Stomach (tissue), 4 donors: ENCODE data around the gene RALGDS.

Experiments used
- POLR2A ChIP-seq, 4 donors: fragments of 450-650 bp; IDR thresholded peaks; one replicate each; pipeline ENCODE4 v1.6.1; 2016; ENCODE audit warnings: antibody characterized with exemption in 4 of 4, control low read depth in 2 of 4, mild to moderate bottlenecking in 1 of 4, moderate library complexity in 1 of 4
- POLR2AphosphoS5 ChIP-seq, 3 donors: sonication (generic); formaldehyde crosslinking; IDR thresholded peaks; one replicate each; pipeline ENCODE4 v1.6.1; 2016; ENCODE audit warnings: antibody characterized with exemption in 3 of 3
- TF ChIP-seq, protein P1 (sequence below), 7 experiments: fragments of 450-650 bp in 4 of 7; fragments of 200-600 bp in 3 of 7; sonication (generic) in 3 of 7; IDR thresholded peaks; one replicate each; pipeline ENCODE4 v1.5.1; 2016 to 2019; ENCODE audit warnings: antibody characterized with exemption in 7 of 7, control low read depth in 2 of 7, mild to moderate bottlenecking in 1 of 7

DNA sequence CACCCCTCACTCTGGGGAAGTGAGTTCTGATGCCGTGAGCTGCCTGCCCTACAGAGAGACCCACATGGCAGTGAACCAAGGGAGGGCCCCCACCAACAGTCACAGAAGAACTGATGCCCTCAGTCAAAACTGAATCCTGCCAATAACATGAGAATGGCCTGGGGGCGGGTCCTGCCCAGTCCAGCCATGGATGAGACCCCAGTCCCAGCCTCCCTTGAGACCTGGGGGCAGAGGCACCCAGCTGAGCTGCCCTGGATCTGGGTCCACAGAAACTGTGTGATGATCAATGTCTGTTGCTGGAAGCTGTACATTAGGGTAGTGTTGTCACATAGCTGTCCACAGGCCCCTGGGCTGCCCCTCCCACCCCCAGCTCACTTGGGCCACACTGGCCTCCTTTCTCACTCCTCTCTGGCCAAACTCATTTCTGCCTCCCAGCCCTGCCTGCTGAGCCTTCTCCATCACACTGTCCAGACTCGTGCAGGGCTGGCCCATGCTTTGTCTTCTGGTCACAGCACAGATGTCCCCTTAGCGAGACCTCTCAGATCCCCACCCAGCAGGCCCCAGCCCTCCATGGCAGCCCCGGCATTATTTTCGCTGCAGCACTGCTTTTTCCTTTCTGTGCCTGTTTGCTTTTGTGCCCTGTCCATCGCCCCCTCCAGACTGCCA, 25.8 kb upstream of the RALGDS start:
- TF ChIP-seq, protein P1, sequence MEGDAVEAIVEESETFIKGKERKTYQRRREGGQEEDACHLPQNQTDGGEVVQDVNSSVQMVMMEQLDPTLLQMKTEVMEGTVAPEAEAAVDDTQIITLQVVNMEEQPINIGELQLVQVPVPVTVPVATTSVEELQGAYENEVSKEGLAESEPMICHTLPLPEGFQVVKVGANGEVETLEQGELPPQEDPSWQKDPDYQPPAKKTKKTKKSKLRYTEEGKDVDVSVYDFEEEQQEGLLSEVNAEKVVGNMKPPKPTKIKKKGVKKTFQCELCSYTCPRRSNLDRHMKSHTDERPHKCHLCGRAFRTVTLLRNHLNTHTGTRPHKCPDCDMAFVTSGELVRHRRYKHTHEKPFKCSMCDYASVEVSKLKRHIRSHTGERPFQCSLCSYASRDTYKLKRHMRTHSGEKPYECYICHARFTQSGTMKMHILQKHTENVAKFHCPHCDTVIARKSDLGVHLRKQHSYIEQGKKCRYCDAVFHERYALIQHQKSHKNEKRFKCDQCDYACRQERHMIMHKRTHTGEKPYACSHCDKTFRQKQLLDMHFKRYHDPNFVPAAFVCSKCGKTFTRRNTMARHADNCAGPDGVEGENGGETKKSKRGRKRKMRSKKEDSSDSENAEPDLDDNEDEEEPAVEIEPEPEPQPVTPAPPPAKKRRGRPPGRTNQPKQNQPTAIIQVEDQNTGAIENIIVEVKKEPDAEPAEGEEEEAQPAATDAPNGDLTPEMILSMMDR (IDR thresholded peaks at IDR 0.05): no peak
- TF ChIP-seq POLR2AphosphoS5 (IDR thresholded peaks at IDR 0.05) (no peak), POLR2A (IDR thresholded peaks at IDR 0.05) (no peak)
